BE2C (cell line): ENCODE measurements around the gene CFAP97D2.
"Not testable (repeated sequence)": the region's sequence is repeated elsewhere in the genome, so short reads cannot be mapped to it uniquely, and the experiment has no call there.

Experiments used
- DNase-seq: peaks from one replicate; pipeline ENCODE4 v3.0.0-alpha.2; 2020
- H3K27me3 ChIP-seq: fragments of 250-450 bp; sonication (Bioruptor Pico); 2 replicates; pipeline ENCODE4 v1.5.1; 2020; ENCODE audit warnings: mild to moderate bottlenecking
- H3K36me3 ChIP-seq: fragments of 250-450 bp; sonication (Bioruptor Pico); 2 replicates; pipeline ENCODE4 v1.5.1; 2020; ENCODE audit warnings: mild to moderate bottlenecking
- H3K4me1 ChIP-seq: fragments of 250-450 bp; sonication (Bioruptor Pico); 2 replicates; pipeline ENCODE4 v1.5.1; 2020
- H3K4me3 ChIP-seq: 2 replicates; pipeline ENCODE4 v1.5.1; 2011; ENCODE audit warnings: low read depth, low read length
- H3K9me3 ChIP-seq: fragments of 250-450 bp; sonication (Bioruptor Pico); 2 replicates; pipeline ENCODE4 v1.5.1; 2020
- CTCF ChIP-seq: IDR thresholded peaks from 2 replicates; pipeline ENCODE4 v1.5.1; 2012; ENCODE audit warnings: mild to moderate bottlenecking, low read depth, low read length

Gene CFAP97D2

GRCh38 chr13:114155320-114155719 lies 23.7 kb upstream of the CFAP97D2 start:
- no peaks in the 10 kb centered on the region for H3K4me1 ChIP-seq
- TF ChIP-seq CTCF = no peak

DNA sequence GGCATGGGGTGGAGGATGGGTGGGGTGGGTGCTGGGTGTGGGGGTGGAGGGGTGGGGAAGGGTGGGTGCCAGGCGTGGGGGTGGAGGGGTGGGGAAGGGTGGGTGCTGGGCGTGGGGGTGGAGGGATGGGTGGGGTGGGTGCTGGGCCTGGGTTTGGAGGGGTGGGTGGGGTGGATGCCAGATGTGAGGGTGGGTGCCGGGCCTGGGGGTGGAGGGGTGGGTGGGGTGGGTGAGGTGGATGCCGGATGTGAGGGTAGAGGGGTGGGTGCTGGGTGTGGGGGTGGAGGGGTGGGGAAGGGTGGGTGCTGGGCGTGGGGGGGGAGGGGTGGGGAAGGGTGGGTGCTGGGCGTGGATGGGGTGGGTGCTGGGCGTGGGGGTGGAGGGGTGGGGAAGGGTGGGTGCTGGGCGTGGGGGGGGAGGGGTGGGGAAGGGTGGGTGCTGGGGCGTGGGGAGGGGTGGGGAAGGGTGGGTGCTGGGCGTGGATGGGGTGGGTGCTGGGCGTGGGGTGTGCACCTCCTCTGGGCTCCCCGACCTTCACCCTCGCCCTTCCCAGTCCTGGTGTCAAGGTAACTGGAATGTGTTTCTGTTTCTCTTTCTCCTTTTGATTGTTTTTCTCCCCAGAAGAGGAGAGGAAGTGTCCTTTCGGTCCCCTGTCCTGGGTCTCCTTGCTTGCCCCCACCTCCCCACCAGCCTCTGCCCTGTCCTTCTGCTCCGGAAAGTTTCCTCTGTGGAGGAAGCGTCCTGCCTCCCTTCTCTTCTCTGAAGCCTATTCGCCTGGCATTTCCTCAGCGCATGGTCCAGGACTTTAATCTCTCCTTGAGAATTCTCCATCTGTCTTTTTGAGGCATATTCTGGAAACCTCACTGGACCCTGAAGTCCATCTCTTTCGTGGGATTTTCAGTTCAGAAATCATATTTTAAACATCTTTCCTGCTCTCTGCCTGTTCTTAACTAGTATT lies 22.9 kb upstream of the CFAP97D2 start:
- Histone ChIP-seq H3K4me3 (no peak overlapping the region), H3K4me1 (no peaks in the 10 kb centered on the region), H3K27me3 (no peaks in the 10 kb centered on the region), H3K9me3 (no peaks in the 10 kb centered on the region), H3K36me3 (no peaks in the 10 kb centered on the region)
- no peak for DNase-seq
- no peak for TF ChIP-seq CTCF

More at GRCh38 chr13:114155320-114155719, 23.7 kb upstream of the CFAP97D2 start:
- no peak overlapping the region for H3K4me3 ChIP-seq
- no peaks in the 10 kb centered on the region for H3K27me3 ChIP-seq
- no peaks in the 10 kb centered on the region for H3K9me3 ChIP-seq
- no peak for DNase-seq
- no peaks in the 10 kb centered on the region for H3K36me3 ChIP-seq

GRCh38 chr13:114157869-114158495 lies 21.1 kb upstream of the CFAP97D2 start:
- H3K4me1 ChIP-seq = no peaks in the 10 kb centered on the region
- TF ChIP-seq CTCF = no peak
- no peaks in the 10 kb centered on the region for H3K9me3 ChIP-seq
- H3K4me3 ChIP-seq = no peak overlapping the region
- no peaks in the 10 kb centered on the region for H3K36me3 ChIP-seq
- no peaks in the 10 kb centered on the region for H3K27me3 ChIP-seq
- DNase-seq = no peak

DNA sequence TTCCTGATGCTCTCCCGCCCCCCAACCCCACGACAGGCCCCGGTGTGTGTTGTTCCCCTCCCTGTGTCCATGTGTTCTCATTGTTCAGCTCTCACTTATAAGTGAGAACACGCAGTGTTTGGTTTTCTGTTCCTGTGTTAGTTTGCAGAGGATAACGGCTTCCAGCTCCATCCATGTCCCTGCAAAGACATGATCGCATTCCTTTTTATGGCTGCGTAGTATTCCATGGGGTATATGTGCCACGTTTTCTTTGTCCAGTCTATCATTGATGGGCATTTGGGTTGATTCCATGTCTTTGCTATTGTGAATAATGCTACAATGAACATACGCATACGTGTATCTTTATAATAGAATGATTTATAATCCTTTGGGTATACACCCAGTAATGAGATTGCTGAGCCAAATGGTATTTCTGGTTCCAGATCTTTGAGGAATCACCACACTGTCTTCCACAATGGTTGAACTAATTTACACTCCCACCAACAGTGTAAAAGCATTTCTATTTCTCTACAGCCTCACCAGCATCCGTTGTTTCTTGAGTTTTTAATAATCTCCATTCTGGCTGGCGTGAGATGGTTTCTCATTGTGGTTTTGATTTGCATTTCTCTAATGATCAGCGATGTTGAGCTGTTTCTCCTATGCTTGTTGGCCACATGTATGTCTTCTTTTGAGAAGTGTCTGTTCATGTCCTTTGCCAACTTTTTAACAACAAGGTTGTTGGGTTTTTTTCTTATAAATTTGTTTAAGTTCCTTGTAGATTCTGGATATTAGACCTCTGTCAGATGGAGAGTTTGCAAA lies 20.0 kb upstream of the CFAP97D2 start:
- H3K27me3 ChIP-seq, H3K4me1 ChIP-seq, H3K4me3 ChIP-seq, DNase-seq, H3K36me3 ChIP-seq, H3K9me3 ChIP-seq: not testable (repeated sequence)

GRCh38 chr13:114161028-114161556 lies 18.0 kb upstream of the CFAP97D2 start:
- Histone ChIP-seq H3K36me3 (no peaks in the 10 kb centered on the region), H3K27me3 (no peaks in the 10 kb centered on the region), H3K4me1 (peaks cover 2% of the 10 kb centered on the region; the same call in 1 of the 2 replicates), H3K9me3 (no peaks in the 10 kb centered on the region), H3K4me3 (no peak overlapping the region)
- no peak for TF ChIP-seq CTCF
- no peak for DNase-seq
